Stimulated activated CD4-positive, alpha-beta T cell treated with anti-CD3 and anti-CD28 coated beads, Interleukin-12 subunit alpha, Interleukin-12 subunit beta, amount 100 ng/mL, for 4 hours (primary cell): ENCODE measurements around the gene ATP8B4.
"Not testable (repeated sequence)": the region's sequence is repeated elsewhere in the genome, so short reads cannot be mapped to it uniquely, and the experiment has no call there.

ENCODE experiments used
- DNase-seq: peaks from one replicate; pipeline ENCODE4 v3.0.0-alpha.2; 2020

Gene ATP8B4, protein sequence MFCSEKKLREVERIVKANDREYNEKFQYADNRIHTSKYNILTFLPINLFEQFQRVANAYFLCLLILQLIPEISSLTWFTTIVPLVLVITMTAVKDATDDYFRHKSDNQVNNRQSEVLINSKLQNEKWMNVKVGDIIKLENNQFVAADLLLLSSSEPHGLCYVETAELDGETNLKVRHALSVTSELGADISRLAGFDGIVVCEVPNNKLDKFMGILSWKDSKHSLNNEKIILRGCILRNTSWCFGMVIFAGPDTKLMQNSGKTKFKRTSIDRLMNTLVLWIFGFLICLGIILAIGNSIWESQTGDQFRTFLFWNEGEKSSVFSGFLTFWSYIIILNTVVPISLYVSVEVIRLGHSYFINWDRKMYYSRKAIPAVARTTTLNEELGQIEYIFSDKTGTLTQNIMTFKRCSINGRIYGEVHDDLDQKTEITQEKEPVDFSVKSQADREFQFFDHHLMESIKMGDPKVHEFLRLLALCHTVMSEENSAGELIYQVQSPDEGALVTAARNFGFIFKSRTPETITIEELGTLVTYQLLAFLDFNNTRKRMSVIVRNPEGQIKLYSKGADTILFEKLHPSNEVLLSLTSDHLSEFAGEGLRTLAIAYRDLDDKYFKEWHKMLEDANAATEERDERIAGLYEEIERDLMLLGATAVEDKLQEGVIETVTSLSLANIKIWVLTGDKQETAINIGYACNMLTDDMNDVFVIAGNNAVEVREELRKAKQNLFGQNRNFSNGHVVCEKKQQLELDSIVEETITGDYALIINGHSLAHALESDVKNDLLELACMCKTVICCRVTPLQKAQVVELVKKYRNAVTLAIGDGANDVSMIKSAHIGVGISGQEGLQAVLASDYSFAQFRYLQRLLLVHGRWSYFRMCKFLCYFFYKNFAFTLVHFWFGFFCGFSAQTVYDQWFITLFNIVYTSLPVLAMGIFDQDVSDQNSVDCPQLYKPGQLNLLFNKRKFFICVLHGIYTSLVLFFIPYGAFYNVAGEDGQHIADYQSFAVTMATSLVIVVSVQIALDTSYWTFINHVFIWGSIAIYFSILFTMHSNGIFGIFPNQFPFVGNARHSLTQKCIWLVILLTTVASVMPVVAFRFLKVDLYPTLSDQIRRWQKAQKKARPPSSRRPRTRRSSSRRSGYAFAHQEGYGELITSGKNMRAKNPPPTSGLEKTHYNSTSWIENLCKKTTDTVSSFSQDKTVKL

DNA sequence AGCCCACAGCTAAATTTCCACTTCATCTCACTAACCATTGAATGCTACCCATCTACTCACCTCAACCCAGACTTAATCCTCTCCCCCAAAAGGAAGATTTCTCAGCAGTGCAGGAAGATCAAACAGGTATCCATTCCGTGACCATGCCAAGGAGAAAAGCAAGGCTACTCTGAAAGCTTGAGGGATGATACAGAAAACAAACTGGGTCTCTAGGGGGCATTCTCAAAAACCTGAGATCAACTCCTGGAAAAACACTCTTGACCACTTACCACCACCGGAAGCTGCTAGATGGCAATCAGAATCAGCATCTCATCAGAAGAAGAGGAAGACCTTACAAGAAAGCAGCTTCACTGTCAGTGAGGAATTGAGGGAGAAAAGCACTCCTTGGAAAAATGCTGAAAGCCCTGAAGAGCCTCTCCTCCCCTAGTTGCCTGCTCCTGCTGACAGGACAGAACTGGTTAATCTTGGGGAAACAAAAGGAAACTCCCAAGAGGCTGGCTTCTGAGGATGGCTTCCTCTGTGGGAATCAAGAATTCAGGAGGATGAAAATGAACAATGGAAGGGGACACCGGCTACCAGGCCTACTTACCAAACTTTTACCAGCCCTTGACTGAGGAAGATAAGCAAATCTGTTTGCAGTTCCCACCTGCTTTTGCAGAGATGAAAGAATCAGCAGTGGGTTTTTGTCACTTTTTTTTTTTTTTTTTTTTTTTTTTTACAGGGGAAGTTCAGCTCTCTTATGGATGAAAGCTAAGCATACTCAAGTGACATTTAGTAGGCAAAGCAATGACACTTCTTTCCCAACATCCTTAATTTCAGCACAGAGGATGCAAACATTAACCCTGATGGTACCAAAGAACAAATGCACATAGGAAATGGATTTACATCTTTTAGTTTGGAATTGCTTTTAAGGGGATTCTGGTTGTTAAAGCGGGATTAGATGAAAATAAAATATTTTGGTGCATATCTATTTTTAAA, at the start of gene ATP8B4:
ATP8B4 (minus strand) TSS at position 171 of the 978 bp plus-strand sequence. CDS start 12,267 bp downstream, outside the sequence.
- DNase-seq: no peak

DNA sequence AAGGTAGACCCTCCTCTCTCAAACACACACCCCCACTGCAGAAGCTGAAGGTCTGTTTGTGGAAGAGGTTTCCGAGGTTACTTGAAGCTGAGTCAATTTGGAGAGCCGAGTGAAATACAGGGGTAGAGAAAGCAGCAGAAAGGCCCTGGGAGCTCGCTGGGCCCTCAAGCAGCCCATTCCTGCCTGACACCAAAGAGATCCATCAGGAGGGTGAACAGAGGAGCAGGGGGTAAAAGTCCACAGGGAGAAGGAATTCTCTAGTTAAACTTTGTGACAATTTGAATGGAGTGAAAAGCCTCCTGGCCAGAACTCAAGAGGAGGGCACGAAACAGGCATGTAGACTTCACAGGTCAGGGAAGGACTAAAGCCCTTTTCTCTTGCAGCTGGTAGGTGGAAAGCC, 49.3 kb upstream of the ATP8B4 start:
- DNase-seq: no peak

DNA sequence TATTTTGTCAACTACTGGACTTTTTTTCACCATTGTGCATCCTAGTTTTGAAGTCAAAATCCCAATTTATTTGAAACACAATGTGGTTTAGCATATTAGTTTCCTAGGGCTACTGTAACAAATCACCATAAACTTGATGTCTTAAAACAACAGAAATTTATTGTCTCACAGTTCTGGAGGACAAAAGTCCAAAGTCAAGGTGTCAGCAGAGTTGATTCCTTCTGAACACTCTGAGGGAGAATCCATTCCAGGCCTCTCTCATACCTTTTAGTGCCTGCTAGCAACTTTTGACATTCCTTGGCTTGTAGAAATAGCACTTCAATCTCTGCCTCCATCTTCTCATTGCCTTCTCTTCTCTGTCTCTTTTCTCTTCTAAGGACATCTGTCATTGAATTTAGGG, 48.1 kb upstream of the ATP8B4 start:
- no peak for DNase-seq

DNA sequence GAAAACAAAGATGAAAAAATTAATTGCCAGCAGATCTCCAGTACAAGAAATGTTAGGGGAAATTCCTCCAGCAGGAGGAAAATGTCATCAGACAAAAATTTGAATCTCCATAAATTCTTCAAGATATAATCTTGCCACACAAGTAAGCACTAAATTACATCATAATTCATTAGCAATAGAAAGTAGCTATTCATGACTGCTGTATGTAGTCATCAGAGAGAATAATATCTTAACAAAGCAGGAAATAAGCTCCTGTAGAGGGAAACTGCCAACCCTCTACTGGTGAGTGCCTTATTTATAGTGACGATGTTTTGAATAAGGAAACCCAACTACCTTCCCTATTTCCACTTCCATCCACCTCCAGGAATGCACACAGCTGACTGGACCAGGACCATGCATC, 47.2 kb upstream of the ATP8B4 start:
- no peak for DNase-seq

DNA sequence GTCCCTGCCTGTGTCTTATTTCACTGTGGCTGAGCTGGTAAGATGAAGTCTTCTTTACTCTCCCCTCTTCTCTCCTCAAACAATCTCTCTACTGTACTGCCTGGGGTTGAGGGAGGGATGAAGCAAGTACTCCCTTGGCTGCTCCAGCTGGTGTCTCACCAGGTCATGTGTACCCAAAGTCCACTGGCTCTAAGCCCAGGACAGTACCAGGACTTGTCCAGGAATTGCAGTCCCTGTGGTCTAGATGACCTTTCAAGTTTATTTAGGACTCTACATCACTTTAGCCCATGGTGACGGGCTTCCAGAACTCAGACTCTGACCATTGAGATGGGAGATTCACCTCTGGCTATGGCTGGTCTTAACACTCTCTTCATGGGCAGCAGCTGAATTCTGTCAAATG, 45.4 kb upstream of the ATP8B4 start:
- DNase-seq: no peak

DNA sequence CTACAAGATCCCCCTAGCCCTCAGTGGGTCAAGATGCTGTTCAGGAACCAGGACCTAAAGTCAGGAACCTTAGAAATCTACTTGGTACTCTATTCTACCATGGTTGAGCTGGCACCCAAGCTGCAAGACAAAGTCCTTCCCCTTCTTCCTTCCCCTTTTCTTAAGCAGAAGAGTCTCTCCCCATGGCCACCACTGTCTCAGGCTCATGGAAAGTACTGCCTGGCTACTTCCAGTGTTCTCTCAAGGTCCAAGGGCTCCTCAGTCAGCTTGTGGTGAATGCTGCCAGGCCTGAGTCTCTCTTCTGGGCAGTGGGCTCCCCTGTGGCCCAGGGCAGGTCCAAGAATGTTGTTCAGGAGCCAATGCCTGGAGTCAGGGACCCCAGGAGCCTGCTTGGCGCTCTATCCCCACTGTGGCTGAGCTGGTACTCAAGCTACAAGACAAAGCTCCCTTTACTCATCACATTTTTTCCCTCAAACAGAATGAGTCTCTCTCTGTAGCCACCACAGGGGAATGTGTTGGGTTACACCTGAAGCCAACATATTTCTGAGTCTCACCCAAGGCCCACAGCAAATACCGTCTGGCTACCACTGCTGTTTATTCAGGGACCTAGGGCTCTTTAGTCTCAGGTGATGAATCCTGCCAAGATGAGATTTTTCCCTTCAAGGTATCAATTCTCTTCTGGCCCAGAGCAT, 44.8 kb upstream of the ATP8B4 start:
- DNase-seq: no peak

DNA sequence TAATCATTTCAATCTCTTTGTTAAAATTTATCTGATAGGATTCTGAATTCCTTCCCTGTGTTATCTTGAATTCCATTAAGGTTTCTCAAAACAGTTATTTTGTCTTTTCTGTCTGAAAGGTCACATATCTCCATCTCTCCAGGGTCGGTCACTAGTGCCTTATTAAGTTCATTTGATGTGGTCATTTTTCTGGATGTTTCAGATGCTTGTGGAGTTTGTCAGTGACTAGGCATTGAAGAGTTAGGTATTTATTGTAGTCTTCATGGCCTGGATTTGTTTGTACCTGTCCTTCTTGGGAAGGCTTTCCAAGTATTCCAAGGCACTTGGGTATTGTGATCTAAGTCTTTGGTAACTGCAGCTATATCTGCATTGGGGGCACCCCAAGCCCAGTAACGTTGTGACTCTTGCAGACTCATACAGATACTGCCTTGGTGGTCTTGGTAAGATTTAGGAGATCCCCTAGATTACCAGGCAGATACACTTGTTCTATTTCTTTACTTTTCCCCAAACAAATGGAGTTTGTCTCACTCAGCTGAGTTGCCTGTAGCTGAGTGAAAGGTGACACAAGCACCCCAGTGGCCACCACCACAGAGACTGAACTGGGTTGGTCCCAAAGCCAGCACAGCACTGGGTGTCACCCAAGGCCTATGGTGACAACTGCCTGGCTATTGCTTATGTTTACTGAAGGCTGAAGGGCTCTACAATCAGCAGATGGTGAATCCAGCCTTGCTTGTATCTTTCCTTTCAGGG, 44.1 kb upstream of the ATP8B4 start:
- no peak for DNase-seq

DNA sequence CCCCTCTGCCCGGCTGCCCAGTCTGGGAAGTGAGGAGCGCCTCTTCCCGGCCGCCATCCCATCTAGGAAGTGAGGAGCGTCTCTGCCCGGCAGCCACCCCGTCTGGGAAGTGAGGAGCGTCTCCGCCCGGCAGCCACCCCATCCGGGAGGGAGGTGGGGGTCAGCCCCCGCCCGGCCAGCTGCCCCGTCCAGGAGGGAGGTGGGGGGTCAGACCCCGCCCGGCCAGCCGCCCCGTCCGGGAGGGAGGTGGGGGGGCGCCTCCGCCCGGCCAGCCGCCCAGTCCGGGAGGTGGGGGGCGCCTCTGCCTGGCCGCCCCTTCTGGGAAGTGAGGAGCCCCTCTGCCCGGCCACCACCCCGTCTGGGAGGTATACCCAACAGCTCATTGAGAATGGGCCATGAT, 39.2 kb upstream of the ATP8B4 start:
- not testable (repeated sequence) for DNase-seq

DNA sequence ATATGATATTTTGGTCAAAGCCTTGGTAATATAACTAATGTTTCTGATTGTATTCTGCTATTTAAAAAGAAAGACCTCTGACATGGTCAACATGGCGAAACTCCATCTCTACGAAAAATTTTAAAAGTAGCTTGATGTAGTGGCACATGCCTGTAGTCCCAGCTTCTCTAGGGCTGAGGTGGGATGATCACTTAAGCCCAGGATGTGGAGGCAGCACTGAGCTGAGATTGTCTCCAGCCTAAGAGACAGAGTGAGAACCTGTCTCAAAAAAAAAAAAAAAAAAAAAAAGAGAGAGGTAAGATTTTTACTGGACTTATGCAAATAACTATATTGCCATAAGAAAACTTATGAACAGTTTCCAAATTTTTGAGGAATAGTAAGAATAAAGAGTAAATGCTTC, 32.4 kb upstream of the ATP8B4 start:
- no peak for DNase-seq

DNA sequence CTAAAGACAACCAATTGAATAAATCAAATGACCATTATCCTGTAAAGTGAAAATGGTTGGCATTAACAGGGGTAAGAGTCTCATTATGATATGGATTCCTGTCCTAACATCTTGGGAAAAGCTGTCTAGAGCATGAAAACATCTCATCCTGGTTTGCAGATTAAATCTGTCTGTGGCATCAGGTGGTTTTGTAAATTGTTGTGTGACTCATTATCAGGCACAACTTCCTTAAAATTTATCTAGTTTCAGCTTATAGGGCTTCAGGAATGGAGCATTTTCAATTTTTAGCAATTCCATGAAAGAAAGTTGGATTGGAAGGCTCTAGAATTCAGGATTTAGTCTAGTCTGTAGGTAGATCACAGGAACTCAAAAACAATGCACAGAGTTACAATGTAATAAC, 31.8 kb upstream of the ATP8B4 start:
- no peak for DNase-seq

DNA sequence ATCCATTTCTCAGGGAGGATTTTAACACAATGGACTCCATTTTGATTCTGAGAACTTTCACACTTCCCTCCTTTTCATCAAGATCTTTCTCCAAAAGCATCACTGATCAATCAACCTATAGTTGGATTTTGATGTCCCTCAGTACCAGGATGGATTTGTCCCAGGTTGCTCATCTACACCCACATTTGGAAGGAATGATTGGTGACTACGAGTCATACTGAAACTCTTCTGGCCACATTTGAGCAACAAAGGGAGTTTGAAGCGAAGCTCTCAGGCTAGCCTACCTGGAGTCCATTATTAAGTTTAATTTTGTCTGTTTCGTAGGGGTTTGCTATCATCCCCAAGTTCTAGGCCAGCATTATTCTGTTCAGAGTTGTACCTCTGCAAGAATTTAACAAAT, 31.3 kb upstream of the ATP8B4 start:
- DNase-seq: no peak

DNA sequence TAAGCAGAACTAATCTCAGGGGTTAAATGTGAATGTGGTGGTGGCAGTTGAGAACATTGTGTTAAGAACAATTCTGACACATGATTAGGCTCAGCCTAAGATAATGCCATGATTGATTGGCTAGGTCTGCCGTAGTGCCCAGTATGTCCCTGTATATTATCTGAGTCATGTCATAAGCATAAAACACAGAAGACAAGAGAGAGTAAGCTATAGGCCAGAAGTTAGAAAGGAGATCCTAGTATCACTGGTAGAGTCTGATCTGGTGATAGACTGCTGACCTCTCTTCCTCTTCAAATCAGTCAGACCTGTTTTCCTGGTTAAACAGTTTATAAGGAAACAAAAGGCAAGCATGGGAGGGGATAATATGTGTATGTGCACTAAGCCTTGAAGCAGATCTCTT, 30.1 kb upstream of the ATP8B4 start:
- DNase-seq: no peak

DNA sequence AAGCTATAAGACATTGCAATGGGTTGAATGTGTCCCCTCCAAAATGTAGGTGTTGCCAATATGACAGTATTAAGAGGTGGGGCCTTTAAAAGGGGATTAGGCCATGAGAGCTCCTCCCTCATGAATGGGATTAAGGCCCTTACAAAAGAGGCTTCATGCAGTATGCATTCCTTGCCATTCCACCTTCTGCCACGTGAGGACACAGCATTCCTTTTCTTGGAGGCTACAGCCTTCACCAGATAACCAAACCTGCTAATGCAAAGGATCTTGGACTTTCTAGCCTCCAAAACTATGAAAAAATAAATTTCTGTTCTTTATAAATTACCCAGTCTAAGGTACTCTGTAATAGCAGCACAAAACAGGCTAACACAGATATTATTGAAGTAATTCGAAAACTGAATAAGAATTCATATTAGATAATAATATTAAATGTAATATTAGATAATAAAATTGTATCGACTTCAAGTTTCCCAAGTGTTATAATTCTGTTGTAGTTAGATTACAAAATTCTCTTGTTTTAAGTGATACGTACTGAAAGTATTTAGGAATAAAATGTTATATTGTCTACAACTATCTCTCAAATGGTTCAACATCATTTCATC, 29.4 kb upstream of the ATP8B4 start:
- DNase-seq: no peak

DNA sequence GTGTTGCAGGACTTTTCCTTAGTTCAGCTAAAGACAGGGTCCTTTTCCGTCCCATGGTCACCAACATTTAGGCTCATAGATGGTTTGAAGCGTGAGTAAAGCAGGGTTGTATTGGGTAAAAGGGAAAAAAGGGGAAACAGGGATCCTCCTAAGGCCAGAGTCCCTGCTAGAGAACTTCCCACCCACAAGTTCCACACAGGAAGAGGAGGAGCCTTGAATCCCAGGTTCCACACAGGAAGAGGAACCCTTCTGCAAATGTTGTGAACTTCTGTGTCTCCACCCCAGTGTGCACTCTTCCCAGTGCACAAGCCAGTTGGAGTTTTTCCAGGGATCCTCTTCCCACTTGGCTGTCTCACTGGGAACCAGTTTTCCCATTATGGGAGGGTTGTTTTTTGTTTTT, 27.6 kb upstream of the ATP8B4 start:
- DNase-seq: no peak

DNA sequence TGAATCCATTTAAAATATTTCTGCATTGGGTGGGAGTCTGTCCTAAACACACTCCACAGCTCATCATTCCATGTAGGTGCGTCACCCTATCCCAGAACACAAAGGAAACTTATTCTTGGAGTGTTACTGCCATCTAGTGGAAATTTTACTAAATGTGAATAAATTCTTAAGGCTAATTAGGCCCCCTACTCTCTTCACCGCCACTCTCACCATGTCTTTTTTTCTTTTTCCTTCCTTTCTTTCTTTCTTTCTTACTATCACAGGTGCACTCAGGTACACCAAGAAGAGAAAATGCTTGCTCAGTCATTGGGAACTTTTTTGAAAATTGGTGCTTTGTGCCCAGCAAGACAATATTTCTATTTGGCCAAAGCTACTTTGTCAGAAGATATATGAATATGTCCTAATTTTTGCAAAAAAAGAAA, 26.4 kb upstream of the ATP8B4 start:
- DNase-seq: no peak

DNA sequence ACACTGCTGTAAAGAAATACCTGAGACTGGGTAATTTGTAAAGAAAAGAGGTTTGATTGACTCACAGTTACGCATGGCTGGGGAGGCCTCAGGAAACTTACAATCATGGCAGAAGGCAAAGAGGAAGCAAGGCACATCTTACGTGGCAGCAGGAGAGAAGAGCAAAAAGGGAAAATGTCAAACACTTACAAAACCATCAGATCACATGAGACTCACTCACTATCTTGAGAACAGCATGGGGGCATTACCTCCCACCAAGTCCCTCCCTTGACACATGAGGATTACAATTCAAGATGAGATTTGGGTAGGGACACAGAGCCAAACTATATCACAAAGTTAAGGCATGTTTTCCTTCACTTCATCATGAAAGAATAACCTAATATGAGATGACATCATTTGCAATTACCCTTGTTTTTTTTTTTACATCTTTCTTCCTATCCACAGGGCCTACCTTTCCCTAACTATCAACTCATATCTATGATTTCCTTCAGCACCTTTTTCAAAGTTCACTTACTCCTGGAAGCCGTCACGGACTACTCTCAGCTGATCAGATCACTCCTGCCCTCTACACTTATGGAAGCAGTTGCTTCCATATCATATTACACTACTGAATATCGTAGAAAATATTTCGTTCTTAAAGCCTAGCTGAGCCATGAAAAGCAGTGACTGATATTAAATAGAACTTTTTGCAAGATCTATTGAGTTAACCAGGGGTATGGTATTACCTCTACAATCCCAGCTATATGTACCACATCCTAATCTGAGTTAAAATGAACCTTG, 25.5 kb upstream of the ATP8B4 start:
- no peak for DNase-seq

DNA sequence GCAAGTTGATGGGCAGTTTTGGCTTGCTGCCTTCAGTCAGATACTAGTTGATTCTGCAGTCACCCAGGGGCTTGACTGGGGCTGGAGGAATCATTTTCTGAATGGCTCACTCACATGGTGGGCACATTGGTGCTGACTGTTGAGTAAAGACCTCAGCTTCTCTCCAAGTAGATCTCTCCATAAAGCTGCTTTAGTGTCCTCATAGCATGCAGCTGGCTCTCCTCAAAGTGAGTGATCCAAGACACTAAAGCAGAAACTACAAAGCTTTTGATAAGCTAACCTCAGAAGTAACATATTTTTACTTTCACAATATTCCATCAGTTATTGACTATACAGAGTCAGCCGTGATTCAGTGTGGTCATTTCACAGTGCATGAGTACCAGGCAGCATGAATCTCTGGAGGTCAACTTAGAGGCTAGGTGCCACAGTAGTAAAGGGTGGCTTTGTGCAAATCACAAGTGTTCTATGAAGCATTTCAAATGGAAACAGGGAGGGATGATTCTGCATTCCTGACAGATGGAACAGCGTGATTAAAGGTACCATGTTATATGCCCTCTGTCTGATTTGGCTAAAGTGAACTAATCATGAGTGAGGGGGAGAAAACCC, 24.3 kb upstream of the ATP8B4 start:
- no peak for DNase-seq

DNA sequence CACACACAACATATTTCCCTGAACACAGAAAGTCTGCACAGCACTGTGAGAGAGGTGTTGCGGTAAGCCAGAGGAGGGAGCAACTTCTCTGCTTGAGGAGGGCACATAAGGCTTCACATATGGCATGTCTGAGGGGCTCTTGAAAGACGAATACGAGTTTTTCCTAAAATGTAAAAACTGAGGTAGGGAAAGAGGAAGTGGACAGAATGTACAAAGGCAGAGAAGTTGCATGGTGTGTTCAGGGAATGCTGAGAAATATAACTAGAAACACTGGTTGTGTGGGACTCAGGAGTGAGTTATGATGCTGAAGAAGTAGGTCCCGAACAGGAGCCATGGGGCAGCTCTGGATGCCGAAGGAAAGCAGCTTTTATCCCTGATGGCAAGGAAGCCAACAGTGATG, 22.8 kb upstream of the ATP8B4 start:
- DNase-seq: no peak

DNA sequence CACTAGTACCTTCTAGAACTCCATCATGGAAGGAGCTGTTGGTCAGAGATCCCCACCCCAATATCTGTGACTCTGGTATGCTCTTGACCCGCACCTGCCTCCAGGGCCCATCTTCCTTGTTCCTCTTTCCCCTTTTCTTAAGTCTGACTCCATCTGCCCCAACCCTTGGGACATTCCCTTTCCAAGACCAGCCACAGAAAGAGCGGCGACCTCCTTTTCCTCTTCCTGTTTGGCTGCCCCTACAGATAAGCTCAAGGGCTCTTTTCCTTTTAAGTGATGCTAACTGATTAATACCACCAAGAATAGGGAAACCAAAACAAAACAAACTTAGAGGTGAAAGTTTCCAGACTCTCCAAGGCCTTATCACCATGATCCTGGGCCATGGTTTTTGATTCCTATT, 21.9 kb upstream of the ATP8B4 start:
- DNase-seq: no peak
